ENCODE measurements around the gene GLRA3. TPM values are rescaled to one million over a fixed set of nuclear protein-coding genes. Genes with fewer than 3 reads are reported as not detected.
"Not testable (repeated sequence)": the region's sequence is repeated elsewhere in the genome, so short reads cannot be mapped to it uniquely, and the experiment has no call there.

The GLRA3 gene
- under 1 TPM in 1 of 4 donors, not detected in 3; 0.04 TPM for total RNA-seq

- WGBS, 2 donors = 2 to 4% methylated on average over 40 of the region's 40 CpGs
- intact Hi-C loops (cut with DNase I; ENCODE audit: low total_unique reads) = no loop called here
- TF ChIP-seq POLR2A (IDR thresholded peaks at IDR 0.05) = no peak
- no peak for TF ChIP-seq CTCF (IDR thresholded peaks at IDR 0.05)
- DNase-seq (ENCODE audit: low spot score in 2 of 2) = no peak
- no peak within 1 kb of the TSS for H3K4me3 ChIP-seq (ENCODE audit: low read depth, poor library complexity, severe bottlenecking)
Observed at GRCh38 chr4:174828845-174829701, at the start of gene GLRA3. TSS of gene GLRA3 (minus strand) at chr4:174829247. CDS start at chr4:174828811, 436 bp downstream.

GRCh38 chr4:174874898-174875297, 45.9 kb upstream of the GLRA3 start:
- 78 to 80% methylated on average over 1 of the region's 1 CpG for WGBS, 2 donors
- TF ChIP-seq CTCF (IDR thresholded peaks at IDR 0.05) = no peak
- no peak for TF ChIP-seq POLR2A (IDR thresholded peaks at IDR 0.05)
- no peak overlapping the region for H3K4me3 ChIP-seq (ENCODE audit: low read depth, poor library complexity, severe bottlenecking)
- intact Hi-C loops (cut with DNase I; ENCODE audit: low total_unique reads) = no loop called here
- no peak for DNase-seq (ENCODE audit: low spot score in 2 of 2)

- intact Hi-C loops (cut with DNase I; ENCODE audit: low total_unique reads) = no loop called here
- DNase-seq (ENCODE audit: low spot score in 2 of 2) = no peak
- no peak for TF ChIP-seq CTCF (IDR thresholded peaks at IDR 0.05)
- TF ChIP-seq POLR2A (IDR thresholded peaks at IDR 0.05) = no peak
- 50 to 58% methylated on average over 1 of the region's 1 CpG for WGBS, 2 donors
- no peak overlapping the region for H3K4me3 ChIP-seq (ENCODE audit: low read depth, poor library complexity, severe bottlenecking)
Observed at GRCh38 chr4:174873931-174874330, 44.9 kb upstream of the GLRA3 start.

GRCh38 chr4:174873146-174873545, 44.1 kb upstream of the GLRA3 start:
- DNase-seq (ENCODE audit: low spot score in 2 of 2); intact Hi-C loops (cut with DNase I; ENCODE audit: low total_unique reads); H3K4me3 ChIP-seq (ENCODE audit: low read depth, poor library complexity, severe bottlenecking): not testable (repeated sequence)
- 47 to 52% methylated on average over 4 of the region's 4 CpGs for WGBS, 2 donors

GRCh38 chr4:174871407-174871806, 42.4 kb upstream of the GLRA3 start:
- intact Hi-C loops (cut with DNase I; ENCODE audit: low total_unique reads) = no loop called here
- TF ChIP-seq CTCF (IDR thresholded peaks at IDR 0.05) = no peak
- TF ChIP-seq POLR2A (IDR thresholded peaks at IDR 0.05) = no peak
- DNase-seq (ENCODE audit: low spot score in 2 of 2) = no peak
- H3K4me3 ChIP-seq (ENCODE audit: low read depth, poor library complexity, severe bottlenecking) = no peak overlapping the region

GRCh38 chr4:174870311-174870710, 41.3 kb upstream of the GLRA3 start:
- WGBS, 2 donors = 40 to 45% methylated on average over 2 of the region's 2 CpGs
- no peak for TF ChIP-seq POLR2A (IDR thresholded peaks at IDR 0.05)
- no peak for TF ChIP-seq CTCF (IDR thresholded peaks at IDR 0.05)
- intact Hi-C loops (cut with DNase I; ENCODE audit: low total_unique reads) = no loop called here

More at GRCh38 chr4:174870311-174870710, 41.3 kb upstream of the GLRA3 start:
- no peak overlapping the region for H3K4me3 ChIP-seq (ENCODE audit: low read depth, poor library complexity, severe bottlenecking)
- DNase-seq (ENCODE audit: low spot score in 2 of 2) = no peak

All from lower leg skin (tissue), 4 donors.